ENCODE measurements around the gene PPAT.

Gene PPAT

DNA sequence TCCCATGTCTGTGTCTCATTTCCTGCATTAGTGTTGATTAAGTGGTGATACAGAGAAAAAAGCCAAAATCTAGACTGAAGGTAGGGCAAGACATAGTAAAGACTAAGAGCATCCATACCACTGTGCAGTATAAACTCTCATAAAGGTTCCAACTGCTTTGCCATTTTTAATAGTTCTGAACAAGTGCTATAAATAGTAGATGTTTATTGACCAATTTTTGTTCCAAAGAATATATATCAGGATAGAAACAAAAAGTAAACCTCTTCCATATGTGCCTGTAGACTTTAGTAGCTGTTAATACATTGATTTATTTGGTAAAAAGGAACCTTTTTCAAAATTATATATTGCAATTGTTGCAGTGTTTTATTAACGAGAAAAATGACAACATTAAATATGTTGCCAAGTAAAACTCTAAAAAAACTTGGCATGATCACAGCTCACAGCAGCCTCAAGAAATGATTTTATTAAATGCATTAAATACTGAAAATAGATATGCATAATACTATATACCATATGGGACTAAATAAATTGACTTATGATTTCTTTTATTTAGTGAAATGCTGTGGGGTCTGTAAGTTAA is 25.8 kb downstream of the PPAT start:
- no peak overlapping the region for H3K4me3 ChIP-seq (ENCODE audit: low read depth in 1 of 2, low read length in 2 of 2)
- H3K9me3 ChIP-seq (ENCODE audit: low read length) = no peaks in the 10 kb centered on the region
- H3K9ac ChIP-seq (ENCODE audit: low read length) = no peak overlapping the region
- H3K27me3 ChIP-seq (ENCODE audit: control insufficient read depth in 1 of 2, insufficient read depth in 2 of 2, low read length in 2 of 2) = no peaks in the 10 kb centered on the region
- no peak overlapping the region for H3K27ac ChIP-seq (ENCODE audit: low read depth, low read length)
- peaks cover 7% of the 10 kb centered on the region for H3K4me1 ChIP-seq (ENCODE audit: insufficient read depth, low read length)
- H3K36me3 ChIP-seq (ENCODE audit: insufficient read depth, low read length) = no peaks in the 10 kb centered on the region

DNA sequence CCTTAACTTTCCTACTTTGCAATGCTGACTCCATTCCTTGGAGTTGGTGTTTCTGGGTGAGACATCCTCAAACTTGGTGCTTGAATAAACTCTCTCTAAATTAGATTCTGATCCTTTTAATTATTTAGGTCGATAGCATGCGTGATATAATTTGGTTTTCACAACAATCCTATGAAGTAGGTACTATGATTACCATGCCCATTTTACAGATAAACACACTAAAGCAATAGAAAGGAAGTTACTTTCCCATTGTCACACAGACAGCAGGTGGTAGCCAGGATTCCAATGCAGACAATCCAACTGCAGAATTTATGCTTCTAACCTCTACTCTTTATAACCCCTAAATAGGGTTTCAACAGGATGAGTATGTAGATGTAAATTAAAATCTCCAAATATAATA is 26.4 kb downstream of the PPAT start:
- Histone ChIP-seq H3K9me3 (ENCODE audit: low read length) (no peaks in the 10 kb centered on the region), H3K9ac (ENCODE audit: low read length) (no peak overlapping the region), H3K27ac (ENCODE audit: low read depth, low read length) (no peak overlapping the region), H3K4me3 (ENCODE audit: low read depth in 1 of 2, low read length in 2 of 2) (no peak overlapping the region), H3K27me3 (ENCODE audit: control insufficient read depth in 1 of 2, insufficient read depth in 2 of 2, low read length in 2 of 2) (no peaks in the 10 kb centered on the region), H3K36me3 (ENCODE audit: insufficient read depth, low read length) (no peaks in the 10 kb centered on the region), H3K4me1 (ENCODE audit: insufficient read depth, low read length) (peaks cover 7% of the 10 kb centered on the region)

DNA sequence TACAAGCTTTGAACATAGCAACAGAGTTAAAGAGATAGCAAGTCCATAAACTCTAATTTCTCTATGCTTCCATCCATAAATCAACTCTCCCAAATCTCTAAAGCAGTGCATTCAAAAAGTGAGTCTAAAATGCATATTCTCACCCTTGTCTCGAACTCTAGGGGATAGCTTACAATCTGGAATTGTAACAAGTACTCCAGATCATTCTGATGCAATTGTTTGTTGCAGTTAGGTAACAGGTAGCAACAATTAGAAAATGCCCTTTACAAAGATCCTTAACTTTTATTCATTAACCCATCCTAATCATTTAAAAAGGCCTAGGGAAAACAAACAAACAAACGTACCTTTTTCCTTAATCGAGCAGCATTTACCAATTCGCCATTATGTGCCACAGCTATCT is 29.3 kb downstream of the PPAT start:
- no peak overlapping the region for H3K4me3 ChIP-seq (ENCODE audit: low read depth in 1 of 2, low read length in 2 of 2)
- no peaks in the 10 kb centered on the region for H3K9me3 ChIP-seq (ENCODE audit: low read length)
- H3K9ac ChIP-seq (ENCODE audit: low read length) = no peak overlapping the region
- peaks cover 7% of the 10 kb centered on the region for H3K4me1 ChIP-seq (ENCODE audit: insufficient read depth, low read length)
- H3K27ac ChIP-seq (ENCODE audit: low read depth, low read length) = no peak overlapping the region
- no peaks in the 10 kb centered on the region for H3K27me3 ChIP-seq (ENCODE audit: control insufficient read depth in 1 of 2, insufficient read depth in 2 of 2, low read length in 2 of 2)
- H3K36me3 ChIP-seq (ENCODE audit: insufficient read depth, low read length) = peaks cover 2% of the 10 kb centered on the region

DNA sequence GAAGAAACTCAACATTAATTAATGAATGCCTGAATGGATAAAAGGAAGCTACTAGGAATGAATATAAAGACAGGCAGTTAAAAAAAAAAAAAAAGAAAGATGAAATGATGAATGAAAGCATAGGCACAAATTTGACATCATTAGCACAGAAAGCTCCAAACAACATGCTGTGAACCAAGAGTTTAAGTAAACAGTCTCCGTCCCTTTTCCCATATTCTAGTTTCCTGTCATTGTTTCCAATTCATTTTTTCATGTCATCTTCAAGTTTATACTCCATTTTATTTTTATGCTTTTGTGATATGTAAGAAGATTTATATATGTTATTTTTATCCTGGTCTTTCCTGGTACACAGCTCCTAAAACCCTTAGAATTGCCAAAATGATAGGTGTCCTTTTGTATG is 30.4 kb downstream of the PPAT start:
- Histone ChIP-seq H3K36me3 (ENCODE audit: insufficient read depth, low read length) (peaks cover 11% of the 10 kb centered on the region), H3K9me3 (ENCODE audit: low read length) (no peaks in the 10 kb centered on the region), H3K4me1 (ENCODE audit: insufficient read depth, low read length) (peaks cover 7% of the 10 kb centered on the region), H3K4me3 (ENCODE audit: low read depth in 1 of 2, low read length in 2 of 2) (no peak overlapping the region), H3K27ac (ENCODE audit: low read depth, low read length) (no peak overlapping the region), H3K27me3 (ENCODE audit: control insufficient read depth in 1 of 2, insufficient read depth in 2 of 2, low read length in 2 of 2) (no peaks in the 10 kb centered on the region), H3K9ac (ENCODE audit: low read length) (no peak overlapping the region)

DNA sequence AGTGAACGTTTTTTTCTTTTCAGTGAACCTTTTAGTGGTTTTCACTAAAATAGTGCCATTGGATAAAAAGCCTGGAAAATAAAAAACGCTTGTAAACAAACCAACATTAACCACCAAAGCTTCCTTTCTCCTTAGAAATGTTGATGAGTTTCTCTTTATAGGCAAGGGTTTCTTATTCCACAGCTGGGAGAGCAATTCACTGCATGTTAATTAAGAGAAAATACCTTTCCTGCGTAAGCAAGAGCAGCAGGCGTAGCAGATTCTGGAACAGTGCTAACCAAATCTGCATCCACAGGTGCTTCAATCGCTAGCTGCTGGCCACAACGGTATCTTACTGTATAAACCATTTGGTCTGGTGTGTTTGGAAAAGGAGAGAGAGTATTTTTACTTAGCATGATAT is 34.9 kb downstream of the PPAT start:
- Histone ChIP-seq H3K4me3 (ENCODE audit: low read depth in 1 of 2, low read length in 2 of 2) (no peak overlapping the region), H3K36me3 (ENCODE audit: insufficient read depth, low read length) (peaks cover 11% of the 10 kb centered on the region), H3K4me1 (ENCODE audit: insufficient read depth, low read length) (no peaks in the 10 kb centered on the region), H3K9me3 (ENCODE audit: low read length) (no peaks in the 10 kb centered on the region), H3K27me3 (ENCODE audit: control insufficient read depth in 1 of 2, insufficient read depth in 2 of 2, low read length in 2 of 2) (no peaks in the 10 kb centered on the region), H3K9ac (ENCODE audit: low read length) (no peak overlapping the region), H3K27ac (ENCODE audit: low read depth, low read length) (no peak overlapping the region)

DNA sequence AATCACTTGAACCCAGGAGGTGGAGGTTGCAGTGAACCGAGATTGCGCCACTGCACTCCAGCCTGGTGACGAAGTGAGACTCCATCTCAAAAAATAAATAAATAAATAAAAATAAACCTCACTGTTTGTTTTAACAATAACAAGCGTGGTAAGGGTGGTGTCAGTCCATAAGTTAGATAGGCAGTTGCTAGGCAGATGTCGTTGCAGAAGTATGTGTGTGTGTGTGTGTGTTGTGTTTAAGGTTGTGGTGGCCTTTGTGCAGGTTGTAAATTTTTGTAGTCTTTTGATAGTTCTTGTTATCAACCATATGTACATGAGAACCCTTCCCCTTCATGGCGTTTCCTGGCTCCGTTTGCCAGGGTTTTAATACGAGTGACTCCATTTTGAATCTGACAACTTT is 44.1 kb downstream of the PPAT start:
- H3K27me3 ChIP-seq (ENCODE audit: control insufficient read depth in 1 of 2, insufficient read depth in 2 of 2, low read length in 2 of 2) = no peaks in the 10 kb centered on the region
- H3K9me3 ChIP-seq (ENCODE audit: low read length) = no peaks in the 10 kb centered on the region
- H3K9ac ChIP-seq (ENCODE audit: low read length) = no peak overlapping the region
- H3K4me1 ChIP-seq (ENCODE audit: insufficient read depth, low read length) = peaks cover 9% of the 10 kb centered on the region
- H3K27ac ChIP-seq (ENCODE audit: low read depth, low read length) = no peak overlapping the region
- H3K4me3 ChIP-seq (ENCODE audit: low read depth in 1 of 2, low read length in 2 of 2) = no peak overlapping the region
- no peaks in the 10 kb centered on the region for H3K36me3 ChIP-seq (ENCODE audit: insufficient read depth, low read length)

DNA sequence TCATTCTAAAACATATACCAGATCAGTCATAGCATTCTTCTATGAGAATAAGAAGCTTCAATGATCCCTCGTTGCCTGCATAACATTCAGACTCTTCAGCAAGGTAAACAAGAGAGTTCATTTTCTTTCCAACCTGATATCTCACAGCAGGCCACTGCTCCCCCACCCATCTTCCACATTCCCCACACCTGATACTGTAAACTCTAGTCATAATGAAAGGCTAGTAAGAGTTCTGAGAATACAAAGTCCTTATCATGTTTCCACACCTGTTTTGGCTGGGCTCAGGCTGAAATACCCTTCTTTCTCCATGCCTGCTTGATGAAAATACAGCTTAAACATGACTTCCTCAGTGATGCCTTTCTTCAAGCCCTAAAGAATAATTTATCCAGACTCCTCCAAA is 45.9 kb downstream of the PPAT start:
- H3K9ac ChIP-seq (ENCODE audit: low read length) = no peak overlapping the region
- no peak overlapping the region for H3K4me3 ChIP-seq (ENCODE audit: low read depth in 1 of 2, low read length in 2 of 2)
- no peak overlapping the region for H3K27ac ChIP-seq (ENCODE audit: low read depth, low read length)
- H3K4me1 ChIP-seq (ENCODE audit: insufficient read depth, low read length) = peaks cover 14% of the 10 kb centered on the region
- no peaks in the 10 kb centered on the region for H3K9me3 ChIP-seq (ENCODE audit: low read length)
- H3K27me3 ChIP-seq (ENCODE audit: control insufficient read depth in 1 of 2, insufficient read depth in 2 of 2, low read length in 2 of 2) = no peaks in the 10 kb centered on the region
- no peaks in the 10 kb centered on the region for H3K36me3 ChIP-seq (ENCODE audit: insufficient read depth, low read length)

DNA sequence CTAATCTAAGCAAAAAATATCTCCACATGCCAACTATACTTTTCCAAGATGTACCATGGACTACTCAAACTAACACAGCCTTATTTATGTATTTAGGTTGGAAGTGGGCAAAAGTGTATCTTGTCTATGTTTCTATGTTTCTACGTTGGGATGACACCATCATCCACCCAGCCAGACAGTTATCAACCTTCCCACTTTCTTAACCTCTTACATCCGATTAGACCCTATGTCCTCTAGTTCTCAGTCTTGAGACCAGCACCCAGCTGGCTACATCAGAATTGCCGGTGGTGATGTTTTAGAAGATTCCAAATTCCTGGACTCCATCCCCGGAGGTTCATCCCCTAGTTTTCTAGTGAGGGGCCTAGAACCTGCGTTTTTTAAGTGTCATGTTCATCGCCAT is 47.1 kb downstream of the PPAT start:
- no peaks in the 10 kb centered on the region for H3K27me3 ChIP-seq (ENCODE audit: control insufficient read depth in 1 of 2, insufficient read depth in 2 of 2, low read length in 2 of 2)
- peak overlapping the region; percentile 93 for H3K9ac ChIP-seq (ENCODE audit: low read length)
- H3K36me3 ChIP-seq (ENCODE audit: insufficient read depth, low read length) = no peaks in the 10 kb centered on the region
- no peak overlapping the region for H3K27ac ChIP-seq (ENCODE audit: low read depth, low read length)
- H3K4me1 ChIP-seq (ENCODE audit: insufficient read depth, low read length) = peaks cover 14% of the 10 kb centered on the region
- no peaks in the 10 kb centered on the region for H3K9me3 ChIP-seq (ENCODE audit: low read length)
- peak overlapping the region; percentile 79 to 90 for H3K4me3 ChIP-seq (ENCODE audit: low read depth in 1 of 2, low read length in 2 of 2)

DNA sequence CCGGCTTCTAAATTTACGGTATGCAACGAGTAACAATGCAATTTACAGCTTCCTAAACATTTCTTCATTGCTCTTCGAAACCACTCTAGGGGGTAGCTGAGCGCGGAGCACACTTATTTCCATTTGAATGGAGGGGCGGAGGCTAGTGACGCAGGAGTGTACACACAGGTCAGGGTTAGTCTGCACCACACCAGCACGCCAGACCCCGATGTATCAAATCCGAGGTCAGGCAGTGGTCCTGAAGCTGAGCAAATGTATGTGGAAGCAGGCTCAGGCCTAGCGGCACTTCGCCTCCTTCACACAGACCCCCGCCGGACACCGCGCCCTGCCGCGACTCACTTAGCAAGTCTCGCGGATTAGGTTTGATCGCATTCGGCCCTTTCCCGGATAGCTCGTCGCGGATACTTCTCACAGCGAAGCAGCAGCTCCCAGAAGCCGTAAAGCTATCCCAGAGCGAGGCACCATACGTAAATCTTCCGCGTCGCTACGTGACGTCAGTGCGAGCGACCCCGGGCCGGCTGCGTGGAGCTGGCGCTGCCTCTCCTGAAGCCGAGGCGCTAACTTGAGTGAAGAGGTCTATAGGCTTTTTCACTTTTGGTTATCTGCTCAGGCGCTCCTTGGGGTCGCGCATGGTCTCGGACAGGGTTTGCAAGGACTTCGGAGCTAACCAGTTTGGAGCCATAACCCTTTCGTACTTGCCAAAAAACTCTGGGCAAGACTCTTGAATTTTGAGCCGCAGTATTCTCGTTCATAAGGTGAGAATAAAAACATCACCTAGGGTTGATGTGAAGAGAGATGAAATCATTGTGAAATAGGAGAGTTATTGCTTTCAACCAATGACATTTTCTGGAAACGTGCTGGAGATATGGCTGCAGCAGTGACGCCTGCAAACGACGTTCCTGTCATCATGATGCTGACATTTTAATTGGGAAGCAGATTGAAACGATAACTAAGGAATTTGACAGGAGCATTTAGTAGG is 48.1 kb downstream of the PPAT start, which contains the start of gene AASDH:
Gene AASDH (minus strand): TSS at position 469 of the 979 bp plus-strand sequence. CDS start 3,192 bp downstream, outside the sequence.
- no peaks in the 10 kb centered on the region for H3K9me3 ChIP-seq (ENCODE audit: low read length)

DNA sequence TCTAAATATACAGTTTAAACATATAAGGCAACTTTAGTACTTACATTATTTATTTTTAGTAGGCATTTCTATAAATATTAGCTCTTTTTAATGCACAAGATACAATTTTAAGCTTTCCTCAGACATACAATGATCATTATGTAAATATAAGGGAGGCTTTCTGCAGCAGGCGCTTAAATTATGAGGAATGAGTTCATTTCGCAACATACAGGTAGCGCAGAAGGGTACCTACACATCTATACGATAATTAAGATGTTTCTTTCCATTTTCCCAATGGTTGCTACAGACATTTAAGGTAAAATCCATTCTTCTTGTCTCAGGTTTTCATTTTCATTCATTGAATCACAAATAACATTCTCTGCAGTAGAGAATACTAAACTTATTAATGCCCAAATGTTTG is 49.3 kb downstream of the PPAT start:
- H3K36me3 ChIP-seq (ENCODE audit: insufficient read depth, low read length) = peaks cover 3% of the 10 kb centered on the region
- no peak overlapping the region for H3K9ac ChIP-seq (ENCODE audit: low read length)
- peaks cover 14% of the 10 kb centered on the region for H3K4me1 ChIP-seq (ENCODE audit: insufficient read depth, low read length)
- no peak overlapping the region for H3K27ac ChIP-seq (ENCODE audit: low read depth, low read length)
- H3K9me3 ChIP-seq (ENCODE audit: low read length) = no peaks in the 10 kb centered on the region
- peak overlapping the region in 1 of 2 donors; percentile 7 for H3K4me3 ChIP-seq (ENCODE audit: low read depth in 1 of 2, low read length in 2 of 2)
- no peaks in the 10 kb centered on the region for H3K27me3 ChIP-seq (ENCODE audit: control insufficient read depth in 1 of 2, insufficient read depth in 2 of 2, low read length in 2 of 2)

More for the DNA sequence above, 48.1 kb downstream of the PPAT start, which contains the start of gene AASDH:
- H3K4me3 ChIP-seq (ENCODE audit: low read depth in 1 of 2, low read length in 2 of 2) = peak within 1 kb of the TSS; percentile 79 to 90
- H3K4me1 ChIP-seq (ENCODE audit: insufficient read depth, low read length) = peaks cover 14% of the 10 kb centered on the region
- H3K27me3 ChIP-seq (ENCODE audit: control insufficient read depth in 1 of 2, insufficient read depth in 2 of 2, low read length in 2 of 2) = no peaks in the 10 kb centered on the region
- peak within 1 kb of the TSS; percentile 93 for H3K9ac ChIP-seq (ENCODE audit: low read length)
- peaks cover 2% of the 10 kb centered on the region for H3K36me3 ChIP-seq (ENCODE audit: insufficient read depth, low read length)
- peak within 1 kb of the TSS; percentile 95 for H3K27ac ChIP-seq (ENCODE audit: low read depth, low read length)

DNA sequence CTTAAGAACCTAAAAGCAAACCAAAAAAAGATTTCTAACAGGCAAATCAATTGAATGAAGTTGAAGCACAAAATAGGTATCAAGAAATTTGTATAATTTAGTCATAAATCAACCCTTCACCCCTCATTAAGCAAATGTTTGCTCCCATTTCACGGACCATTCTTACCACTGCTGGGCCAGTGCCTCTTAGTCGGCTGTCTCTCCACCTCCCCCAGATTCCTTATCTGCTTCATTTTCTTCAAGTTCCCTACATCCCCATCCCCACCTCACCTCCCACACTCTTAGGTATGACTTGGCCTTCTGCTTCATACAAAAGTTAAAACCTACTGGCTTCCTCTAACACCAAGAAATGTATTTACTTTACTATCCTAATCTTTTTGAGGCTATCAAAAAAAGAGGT is 60.0 kb downstream of the PPAT start:
- Histone ChIP-seq H3K9ac (ENCODE audit: low read length) (no peak overlapping the region), H3K27me3 (ENCODE audit: control insufficient read depth in 1 of 2, insufficient read depth in 2 of 2, low read length in 2 of 2) (no peaks in the 10 kb centered on the region), H3K4me1 (ENCODE audit: insufficient read depth, low read length) (no peaks in the 10 kb centered on the region), H3K9me3 (ENCODE audit: low read length) (no peaks in the 10 kb centered on the region), H3K27ac (ENCODE audit: low read depth, low read length) (no peak overlapping the region), H3K36me3 (ENCODE audit: insufficient read depth, low read length) (peaks cover 23% of the 10 kb centered on the region), H3K4me3 (ENCODE audit: low read depth in 1 of 2, low read length in 2 of 2) (no peak overlapping the region)

All from muscle layer of colon (tissue), 2 donors.